K562 (cell line): ENCODE measurements around the gene PREX1. TPM values are rescaled to one million over a fixed set of nuclear protein-coding genes. Genes with fewer than 3 reads are reported as not detected.

Experiments
- DNMT1 ChIP-seq: fragments of 450-650 bp; IDR thresholded peaks from 2 replicates; pipeline ENCODE4 v1.6.1; 2016; ENCODE audit warnings: antibody characterized with exemption, mild to moderate bottlenecking
- EGR1 ChIP-seq: fragments of 450-650 bp; conservative IDR thresholded peaks from 2 replicates; pipeline ENCODE4 v1.6.1; 2017; ENCODE audit warnings: mild to moderate bottlenecking
- PHF20 ChIP-seq: fragments of 450-650 bp; IDR thresholded peaks from 2 replicates; pipeline ENCODE4 v1.6.1; 2018; ENCODE audit not compliant: partially characterized antibody
- POLR2H ChIP-seq: IDR thresholded peaks from 2 replicates; pipeline ENCODE4 v1.6.1; 2016; ENCODE audit warnings: missing genetic modification characterization, low read depth, mild to moderate bottlenecking, control low read depth, missing compliant biosample characterization, moderate library complexity
- SMARCE1 ChIP-seq: fragments of 450-650 bp; IDR thresholded peaks from 2 replicates; pipeline ENCODE4 v1.7.1; 2016; ENCODE audit warnings: mild to moderate bottlenecking
- polyA plus RNA-seq, 8 experiments: library from polyadenylated mRNA; depleted of rRNA in 4 of 8; stranded (reverse) in 5 of 8; unstranded in 3 of 8; fragments of >200 nt; fragmentation: Nextera tagmentation in 2 of 8; fragmentation: Illumina TruSeq in 1 of 8; extraction: Ambion mirVana in 2 of 8; extraction: Trizol in 1 of 8; gene quantifications; 2 replicates each; pipeline versions ENCODE4 v1.2.1 to v1.2.3, GENCODE V29; 2011 to 2014; ENCODE audit warnings: inconsistent platforms in 1 of 8, missing spikeins in 1 of 8
- total RNA-seq, 7 experiments: library from RNA; depleted of rRNA in 6 of 7; stranded (reverse); fragments of >200 nt in 6 of 7; fragmentation: Illumina TruSeq in 2 of 7; extraction: Trizol in 2 of 7; gene quantifications; 2 replicates each; pipeline versions ENCODE4 v1.2.1 to v1.2.3, GENCODE V29; 2011 to 2021; ENCODE audit warnings: low replicate concordance in 1 of 7
- TF ChIP-seq, protein P1 (sequence below), 3 experiments: IDR thresholded peaks in 2 of 3; conservative IDR thresholded peaks in 1 of 3; 2 replicates each; pipeline ENCODE4 v1.5.1; 2011 to 2012; ENCODE audit warnings: low read length in 3 of 3, mild to moderate bottlenecking in 3 of 3, control low read depth in 2 of 3, improper control_type of control experiment in 1 of 3, inconsistent platforms in 1 of 3, low read depth in 1 of 3, mixed read lengths in 1 of 3, moderate library complexity in 1 of 3; ENCODE audit not compliant: insufficient read depth in 2 of 3
- TF ChIP-seq, protein P2 (sequence below): fragments of 450-650 bp; IDR thresholded peaks from 2 replicates; pipeline ENCODE4 v1.7.0; 2016; ENCODE audit warnings: borderline replicate concordance

The PREX1 gene
- total and polyA plus RNA-seq, 9 of the 15 experiments (the other 6 are each of a cell fraction or from before 2014, with no cell fraction given), result 0.37 to 10.4 (median 4.8) TPM

DNA sequence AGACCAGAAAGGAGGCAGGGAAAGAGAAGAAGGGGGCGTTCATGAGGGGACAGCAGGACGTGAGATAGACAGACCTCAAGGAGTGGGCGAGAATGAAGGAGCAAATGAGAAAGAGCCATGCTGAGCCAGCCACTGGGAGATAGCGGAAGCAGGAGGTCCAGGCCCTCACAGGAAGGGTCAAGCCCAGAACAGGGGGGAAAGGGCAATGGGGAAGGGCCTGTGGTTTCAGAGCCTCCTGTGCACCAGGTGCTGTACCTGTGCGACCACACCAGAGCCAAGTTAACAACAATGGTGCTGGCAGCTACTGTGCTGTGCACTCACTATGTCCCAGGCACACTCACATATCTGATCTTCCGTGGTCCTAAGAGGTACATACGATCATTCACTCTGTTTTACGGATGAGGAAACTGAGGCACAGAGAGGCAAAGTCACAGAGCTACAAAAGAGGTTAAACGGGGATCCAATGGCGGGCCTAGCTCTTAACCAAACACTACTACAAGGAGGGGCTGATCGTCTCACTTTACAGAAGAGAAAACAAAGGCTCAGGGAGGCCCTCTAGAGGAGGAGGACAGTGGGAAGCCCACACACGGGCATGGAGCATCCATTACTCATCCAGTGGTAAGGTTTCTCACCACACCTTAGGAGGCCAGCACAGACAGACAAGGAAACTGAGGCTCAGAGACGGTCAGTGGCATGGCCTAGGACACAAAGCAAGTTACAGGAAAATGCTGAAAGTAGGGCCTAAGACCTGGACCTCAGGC is 129.1 kb downstream of the PREX1 start (continued):
- TF ChIP-seq, protein P1, sequence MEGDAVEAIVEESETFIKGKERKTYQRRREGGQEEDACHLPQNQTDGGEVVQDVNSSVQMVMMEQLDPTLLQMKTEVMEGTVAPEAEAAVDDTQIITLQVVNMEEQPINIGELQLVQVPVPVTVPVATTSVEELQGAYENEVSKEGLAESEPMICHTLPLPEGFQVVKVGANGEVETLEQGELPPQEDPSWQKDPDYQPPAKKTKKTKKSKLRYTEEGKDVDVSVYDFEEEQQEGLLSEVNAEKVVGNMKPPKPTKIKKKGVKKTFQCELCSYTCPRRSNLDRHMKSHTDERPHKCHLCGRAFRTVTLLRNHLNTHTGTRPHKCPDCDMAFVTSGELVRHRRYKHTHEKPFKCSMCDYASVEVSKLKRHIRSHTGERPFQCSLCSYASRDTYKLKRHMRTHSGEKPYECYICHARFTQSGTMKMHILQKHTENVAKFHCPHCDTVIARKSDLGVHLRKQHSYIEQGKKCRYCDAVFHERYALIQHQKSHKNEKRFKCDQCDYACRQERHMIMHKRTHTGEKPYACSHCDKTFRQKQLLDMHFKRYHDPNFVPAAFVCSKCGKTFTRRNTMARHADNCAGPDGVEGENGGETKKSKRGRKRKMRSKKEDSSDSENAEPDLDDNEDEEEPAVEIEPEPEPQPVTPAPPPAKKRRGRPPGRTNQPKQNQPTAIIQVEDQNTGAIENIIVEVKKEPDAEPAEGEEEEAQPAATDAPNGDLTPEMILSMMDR (IDR thresholded peaks at IDR 0.05 in 2 of 3, conservative IDR thresholded peaks at IDR 0.05 in 1 of 3; ENCODE audit: insufficient read depth in 2 of 3, low read depth in 1 of 3, low read length in 3 of 3), result peak; percentile 44 to 69 (median 68)
- TF ChIP-seq POLR2H (tag) (no peak), EGR1 (peak; percentile 63), SMARCE1 (no peak), PHF20 (no peak), DNMT1 (no peak)
- TF ChIP-seq, protein P2, sequence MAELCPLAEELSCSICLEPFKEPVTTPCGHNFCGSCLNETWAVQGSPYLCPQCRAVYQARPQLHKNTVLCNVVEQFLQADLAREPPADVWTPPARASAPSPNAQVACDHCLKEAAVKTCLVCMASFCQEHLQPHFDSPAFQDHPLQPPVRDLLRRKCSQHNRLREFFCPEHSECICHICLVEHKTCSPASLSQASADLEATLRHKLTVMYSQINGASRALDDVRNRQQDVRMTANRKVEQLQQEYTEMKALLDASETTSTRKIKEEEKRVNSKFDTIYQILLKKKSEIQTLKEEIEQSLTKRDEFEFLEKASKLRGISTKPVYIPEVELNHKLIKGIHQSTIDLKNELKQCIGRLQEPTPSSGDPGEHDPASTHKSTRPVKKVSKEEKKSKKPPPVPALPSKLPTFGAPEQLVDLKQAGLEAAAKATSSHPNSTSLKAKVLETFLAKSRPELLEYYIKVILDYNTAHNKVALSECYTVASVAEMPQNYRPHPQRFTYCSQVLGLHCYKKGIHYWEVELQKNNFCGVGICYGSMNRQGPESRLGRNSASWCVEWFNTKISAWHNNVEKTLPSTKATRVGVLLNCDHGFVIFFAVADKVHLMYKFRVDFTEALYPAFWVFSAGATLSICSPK, result no peak
- TF ChIP-seq, all 486 proteins: peak for 6
